A673 (cell line): ENCODE data around the gene DMXL2. TPM values are rescaled to one million over a fixed set of nuclear protein-coding genes. Genes with fewer than 3 reads are reported as not detected.

Source experiments
- BruUV-seq: library from RNA; stranded (reverse); fragments of 400-500 nt; replicated peaks from 2 replicates; lab custom pipeline; 2021; lab: Mats Ljungman, UMichigan
- CTCF ChIA-PET: fragments of 300-600 bp; sonication (Branson Sonifier 250); formaldehyde crosslinking; loops from one replicate; lab custom pipeline; 2022; ENCODE audit warnings: antibody characterized with exemption; lab: Charles Lee
- POLR2A ChIA-PET: fragments of 300-600 bp; sonication (Branson Sonifier 250); formaldehyde crosslinking; loops from one replicate; lab custom pipeline; 2022; ENCODE audit warnings: antibody characterized with exemption; ENCODE audit not compliant: low non-redundant PET; lab: Charles Lee
- DNase-seq: peaks from one replicate; pipeline ENCODE4 v3.0.0-alpha.2; 2015; ENCODE audit warnings: low spot score
- H3K27ac ChIP-seq: fragments of 200-600 bp; sonication (generic); 2 replicates; pipeline ENCODE4 v1.5.1; 2016; ENCODE audit warnings: mixed run types, low read depth, mild to moderate bottlenecking, mixed read lengths, antibody characterized with exemption, low read length; ENCODE audit not compliant: poor library complexity, severe bottlenecking
- H3K27me3 ChIP-seq: fragments of 200-600 bp; sonication (generic); replicated peaks from 2 replicates; pipeline ENCODE4 v1.6.1; 2017; ENCODE audit warnings: mixed run types, low read depth, mild to moderate bottlenecking, mixed read lengths, antibody characterized with exemption, low read length; ENCODE audit not compliant: insufficient read depth, poor library complexity
- H3K36me3 ChIP-seq: fragments of 200-600 bp; sonication (generic); 2 replicates; pipeline ENCODE4 v1.6.1; 2016; ENCODE audit warnings: mixed run types, mild to moderate bottlenecking, mixed read lengths, antibody characterized with exemption, low read length; ENCODE audit not compliant: insufficient read depth, poor library complexity, severe bottlenecking
- H3K4me1 ChIP-seq: fragments of 200-600 bp; sonication (generic); 2 replicates; pipeline ENCODE4 v1.6.1; 2017; ENCODE audit warnings: mixed run types, mild to moderate bottlenecking, mixed read lengths, antibody characterized with exemption, low read length; ENCODE audit not compliant: insufficient read depth, poor library complexity, severe bottlenecking
- H3K4me3 ChIP-seq: fragments of 200-600 bp; sonication (generic); 2 replicates; pipeline ENCODE4 v1.5.1; 2016; ENCODE audit warnings: low read depth, mixed run types, mild to moderate bottlenecking, mixed read lengths, low read length; ENCODE audit not compliant: poor library complexity, severe bottlenecking
- H3K9me3 ChIP-seq: fragments of 200-600 bp; sonication (generic); 2 replicates; pipeline ENCODE4 v1.6.1; 2016; ENCODE audit warnings: mixed run types, low read depth, mild to moderate bottlenecking, mixed read lengths, antibody characterized with exemption, low read length; ENCODE audit not compliant: poor library complexity, severe bottlenecking
- CTCF ChIP-seq: fragments of 300-800, 200-600 bp; sonication (generic); conservative IDR thresholded peaks from 2 replicates; pipeline ENCODE4 v1.5.1; 2017; ENCODE audit warnings: low read depth, mild to moderate bottlenecking, antibody characterized with exemption, low read length, moderate library complexity, mixed read lengths
- EZH2 ChIP-seq: fragments of 200-600 bp; sonication (generic); IDR thresholded peaks from 2 replicates; pipeline ENCODE4 v1.6.1; 2017; ENCODE audit warnings: borderline replicate concordance, low read depth, mild to moderate bottlenecking, mixed read lengths, antibody characterized with exemption, low read length; ENCODE audit not compliant: poor library complexity, severe bottlenecking
- intact Hi-C: fragments of 100-400 bp; cut with micrococcal nuclease; formaldehyde crosslinking; loops from one replicate; pipeline ENCODE4 v1.10.0; 2022; ENCODE audit not compliant: unreplicated experiment
- total RNA-seq: library from RNA; stranded (reverse); gene quantifications from 2 replicates; pipeline ENCODE4 v1.2.3, GENCODE V29; 2021

The DMXL2 gene
- total RNA-seq, 1 experiment from 2014 or later: 23.2 TPM

- ChIA-PET POLR2A (no interaction called here), CTCF (no interaction called here)
- TF ChIP-seq EZH2 (no peak), CTCF (no peak)
- Histone ChIP-seq H3K4me1 (no peaks in the 10 kb centered on the region), H3K36me3 (no peaks in the 10 kb centered on the region), H3K9me3 (no peaks in the 10 kb centered on the region), H3K27me3 (no peaks in the 10 kb centered on the region), H3K27ac (no peak overlapping the region), H3K4me3 (no peak overlapping the region)
- DNase-seq: no peak
- BruUV-seq: no TSS peak
- intact Hi-C loops: no loop called here
Measured at GRCh38 chr15:51561271-51561670, 61.3 kb downstream of the DMXL2 start.

- no peaks in the 10 kb centered on the region for H3K36me3 ChIP-seq
- H3K9me3 ChIP-seq: no peaks in the 10 kb centered on the region
- POLR2A ChIA-PET: no interaction called here
- no TSS peak for BruUV-seq
- intact Hi-C loops: no loop called here
- no peak for DNase-seq
- H3K4me1 ChIP-seq: no peaks in the 10 kb centered on the region
- TF ChIP-seq CTCF: no peak
- no peak for TF ChIP-seq EZH2
- CTCF ChIA-PET: no interaction called here
- H3K27me3 ChIP-seq: no peaks in the 10 kb centered on the region
- no peak overlapping the region for H3K27ac ChIP-seq
- H3K4me3 ChIP-seq: no peak overlapping the region
Measured at GRCh38 chr15:51558876-51559275, 63.7 kb downstream of the DMXL2 start.

GRCh38 chr15:51558411-51558810, 64.2 kb downstream of the DMXL2 start:
- POLR2A ChIA-PET: no interaction called here
- intact Hi-C loops: no loop called here
- no TSS peak for BruUV-seq
- Histone ChIP-seq H3K36me3 (no peaks in the 10 kb centered on the region), H3K4me3 (no peak overlapping the region), H3K9me3 (no peaks in the 10 kb centered on the region), H3K4me1 (no peaks in the 10 kb centered on the region), H3K27ac (no peak overlapping the region), H3K27me3 (no peaks in the 10 kb centered on the region)
- TF ChIP-seq CTCF: no peak
- no peak for TF ChIP-seq EZH2
- CTCF ChIA-PET: no interaction called here
- DNase-seq: no peak
